Measurements from ENCODE around the gene RPS6KA2. TPM values are rescaled to one million over a fixed set of nuclear protein-coding genes. Genes with fewer than 3 reads are reported as not detected.

RPS6KA2 gene
- total RNA-seq, 1 experiment from 2014 or later: 12.3 TPM

GRCh38 chr6:166436195-166437139 lies 190.6 kb downstream of the RPS6KA2 start:
- H3K23ac ChIP-seq (ENCODE audit: insufficient read length, low read depth, low read length): no peak overlapping the region
- H3K23me2 ChIP-seq (ENCODE audit: insufficient read length, low read depth, low read length, poor library complexity, severe bottlenecking): no peaks in the 10 kb centered on the region
- Mint-ChIP-seq H3K27me3 (ENCODE audit: low read depth) (no peaks in the 10 kb centered on the region), H3K36me3 (ENCODE audit: insufficient read depth in 1 of 3, low read depth in 3 of 3) (peaks cover 7 to 10% (median 8%) of the 10 kb centered on the region in 3 experiments; a peak in 5 of 7 replicates), H3K27ac (peak overlapping the region in 1 of 3 experiments; percentile 48; a peak in 2 of 7 replicates), H3K4me3 (no peak overlapping the region), H3K4me1 (0 out of 4 replicates have a peak, but pooled peaks cover 0 to 4% of the 10 kb centered on the region in 2 experiments), H3K9me3 (no peaks in the 10 kb centered on the region)
- H3K9ac ChIP-seq (ENCODE audit: extremely low read depth, insufficient read length, low read length): no peak overlapping the region
- H3T11ph ChIP-seq (ENCODE audit: low read length): no peak overlapping the region
- no peak overlapping the region for H3K27ac ChIP-seq (ENCODE audit: insufficient read length, low read depth, low read length)
- TF ChIP-seq, protein P1, sequence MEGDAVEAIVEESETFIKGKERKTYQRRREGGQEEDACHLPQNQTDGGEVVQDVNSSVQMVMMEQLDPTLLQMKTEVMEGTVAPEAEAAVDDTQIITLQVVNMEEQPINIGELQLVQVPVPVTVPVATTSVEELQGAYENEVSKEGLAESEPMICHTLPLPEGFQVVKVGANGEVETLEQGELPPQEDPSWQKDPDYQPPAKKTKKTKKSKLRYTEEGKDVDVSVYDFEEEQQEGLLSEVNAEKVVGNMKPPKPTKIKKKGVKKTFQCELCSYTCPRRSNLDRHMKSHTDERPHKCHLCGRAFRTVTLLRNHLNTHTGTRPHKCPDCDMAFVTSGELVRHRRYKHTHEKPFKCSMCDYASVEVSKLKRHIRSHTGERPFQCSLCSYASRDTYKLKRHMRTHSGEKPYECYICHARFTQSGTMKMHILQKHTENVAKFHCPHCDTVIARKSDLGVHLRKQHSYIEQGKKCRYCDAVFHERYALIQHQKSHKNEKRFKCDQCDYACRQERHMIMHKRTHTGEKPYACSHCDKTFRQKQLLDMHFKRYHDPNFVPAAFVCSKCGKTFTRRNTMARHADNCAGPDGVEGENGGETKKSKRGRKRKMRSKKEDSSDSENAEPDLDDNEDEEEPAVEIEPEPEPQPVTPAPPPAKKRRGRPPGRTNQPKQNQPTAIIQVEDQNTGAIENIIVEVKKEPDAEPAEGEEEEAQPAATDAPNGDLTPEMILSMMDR (conservative IDR thresholded peaks at IDR 0.05): no peak
- no peak overlapping the region for H2AFZ ChIP-seq (ENCODE audit: low read length)
- H3K9me3 ChIP-seq (ENCODE audit: control insufficient read depth, low read depth, low read length): no peaks in the 10 kb centered on the region
- H3K4me2 ChIP-seq (ENCODE audit: insufficient read depth, insufficient read length, low read length): no peak overlapping the region
- H2BK120ac ChIP-seq (ENCODE audit: low read depth, low read length, poor library complexity, severe bottlenecking): no peak overlapping the region
- no peak for DNase-seq
- H3K56ac ChIP-seq (ENCODE audit: insufficient read length, low read depth, low read length): no peak overlapping the region
- H4K91ac ChIP-seq (ENCODE audit: insufficient read length, low read depth, low read length): no peak overlapping the region
- H3K4me1 ChIP-seq (ENCODE audit: insufficient read depth, low read length): no peaks in the 10 kb centered on the region
- H4K8ac ChIP-seq (replicated peaks; ENCODE audit: insufficient read length, low read depth, low read length): no peak overlapping the region
- H2BK20ac ChIP-seq (ENCODE audit: low read depth, low read length, poor library complexity, severe bottlenecking): no peak overlapping the region
- H3K14ac ChIP-seq (ENCODE audit: insufficient read depth, low read length): no peak overlapping the region; the same call in 1 of the 2 replicates
- no peak overlapping the region for H4K5ac ChIP-seq (ENCODE audit: insufficient read length, low read depth, low read length)
- H2BK15ac ChIP-seq (ENCODE audit: low read depth, low read length): no peak overlapping the region
- H2AK5ac ChIP-seq (ENCODE audit: insufficient read length, low read length): no peak overlapping the region
- H3K18ac ChIP-seq (ENCODE audit: insufficient read length, low read depth, low read length): no peak overlapping the region
- H3K79me2 ChIP-seq (ENCODE audit: insufficient read depth, low read length): no peaks in the 10 kb centered on the region
- no peaks in the 10 kb centered on the region for H3K79me1 ChIP-seq (ENCODE audit: insufficient read depth, low read depth, low read length, poor library complexity, severe bottlenecking)
- no peaks in the 10 kb centered on the region for H3K27me3 ChIP-seq (ENCODE audit: insufficient read depth, low read length)
- H3K4ac ChIP-seq (ENCODE audit: low read depth, low read length): no peak overlapping the region
- H4K20me1 ChIP-seq (ENCODE audit: control insufficient read depth, insufficient read depth, insufficient read length): no peaks in the 10 kb centered on the region
- H2BK5ac ChIP-seq (ENCODE audit: insufficient read length, low read length): no peak overlapping the region
- no CpG with 5 or more reads among the region's 24 CpGs for WGBS (ENCODE audit: extremely low coverage, insufficient read length, low lambda C conversion rate)
- no peak overlapping the region for H2BK12ac ChIP-seq (ENCODE audit: insufficient read length, low read depth, low read length)
